Colonic mucosa (tissue), 4 donors: ENCODE data around the gene HNRNPH3. TPM values are rescaled to one million over a fixed set of nuclear protein-coding genes. Genes with fewer than 3 reads are reported as not detected.
"Not testable (repeated sequence)": the region's sequence is repeated elsewhere in the genome, so short reads cannot be mapped to it uniquely, and the experiment has no call there.

Source experiments
- DNase-seq: peaks from one replicate; pipeline ENCODE4 v3.0.0-alpha.2; 2020
- H3K27ac ChIP-seq: fragments of 200-600 bp; one replicate; pipeline ENCODE4 v1.8.0; 2021
- H3K27me3 ChIP-seq: fragments of 200-600 bp; one replicate; pipeline ENCODE4 v1.8.0; 2021
- H3K36me3 ChIP-seq: fragments of 200-600 bp; one replicate; pipeline ENCODE4 v1.8.0; 2021
- H3K4me1 ChIP-seq: fragments of 200-600 bp; one replicate; pipeline ENCODE4 v1.8.0; 2021; ENCODE audit warnings: mild to moderate bottlenecking
- H3K4me3 ChIP-seq: fragments of 200-600 bp; one replicate; pipeline ENCODE4 v1.8.0; 2021
- H3K9ac ChIP-seq, 2 donors: one replicate each; pipeline ENCODE4 v1.7.0; 2013; ENCODE audit warnings: control low read depth in 2 of 2, low read depth in 2 of 2, low read length in 2 of 2
- H3K9me3 ChIP-seq: fragments of 200-600 bp; one replicate; pipeline ENCODE4 v1.8.0; 2021
- CTCF ChIP-seq: fragments of 200-600 bp; IDR thresholded peaks from one replicate; pipeline ENCODE4 v1.8.0; 2022; ENCODE audit warnings: antibody characterized with exemption, mild to moderate bottlenecking
- intact Hi-C: fragments of 100-400 bp; cut with DNase I; formaldehyde crosslinking; loops from one replicate; pipeline ENCODE4 v1.14.1; 2022
- total RNA-seq, 2 donors: library from RNA; stranded (reverse); fragmentation: NEBNext Ultra II Directional in 1 of 2; extraction: Animal tissue kit (Norgen Biotek cat#: 25700) in 1 of 2; gene quantifications; one replicate each; pipeline ENCODE4 v1.2.1, GENCODE V29; 2021
- donor health status: healthy.
- donor health status: DM: no; HTN: no; CAD: no.
- donor health status: DM: no; HTN: no; CAD: no.

Gene HNRNPH3
- total RNA-seq, 2 donors from 2014 or later, result 74.4 to 130 TPM

DNA sequence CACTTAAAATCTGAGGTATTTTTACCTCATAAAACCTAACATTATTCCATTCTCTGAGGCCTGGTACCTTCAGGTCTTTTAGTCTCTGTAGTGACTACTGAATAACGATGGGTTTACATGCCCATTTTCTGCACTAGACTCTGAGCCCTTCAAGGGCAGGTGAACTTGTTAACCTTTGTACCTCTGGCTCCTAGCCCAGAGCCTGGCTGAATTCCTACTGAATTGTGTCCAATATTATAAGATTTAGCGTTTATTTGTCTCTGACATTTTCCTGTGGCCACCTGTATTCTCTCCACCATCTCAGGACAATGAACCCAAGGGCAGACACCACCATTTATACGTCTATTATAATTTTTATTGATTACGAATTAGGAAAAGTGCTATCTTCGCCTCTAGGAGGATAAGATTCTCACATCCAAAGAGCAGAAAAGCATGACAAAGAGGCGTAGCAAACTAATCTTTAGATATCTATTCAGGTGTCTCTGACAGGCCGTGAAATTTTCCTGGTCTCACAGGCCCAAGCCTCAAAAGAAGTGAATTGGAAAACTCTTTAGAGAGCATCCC lies 27.9 kb upstream of the HNRNPH3 start:
- Histone ChIP-seq H3K4me1 (peaks cover 8% of the 10 kb centered on the region), H3K9ac (no peak overlapping the region), H3K27ac (peak overlapping the region; percentile 66), H3K9me3 (no peaks in the 10 kb centered on the region), H3K27me3 (no peaks in the 10 kb centered on the region), H3K4me3 (no peak overlapping the region), H3K36me3 (no peaks in the 10 kb centered on the region)
- no peak for TF ChIP-seq CTCF
- DNase-seq, result peak; percentile 91
- intact Hi-C loops, result loop anchor here (5.0 kb wide), 1 partner anchor 87 kb away; no protein-coding TSS in a partner anchor

- no peaks in the 10 kb centered on the region for H3K9me3 ChIP-seq
- H3K4me1 ChIP-seq, result peaks cover 8% of the 10 kb centered on the region
- no peaks in the 10 kb centered on the region for H3K27me3 ChIP-seq
- H3K27ac ChIP-seq, result peak overlapping the region; percentile 47
- H3K4me3 ChIP-seq, result peak overlapping the region; percentile 19
- DNase-seq, result no peak
- H3K9ac ChIP-seq, result peak overlapping the region in 1 of 2 donors; percentile 26
- intact Hi-C loops, result no loop called here
- H3K36me3 ChIP-seq, result no peaks in the 10 kb centered on the region
- TF ChIP-seq CTCF, result no peak
Measured at GRCh38 chr10:68305854-68306253, 26.0 kb upstream of the HNRNPH3 start.

DNA sequence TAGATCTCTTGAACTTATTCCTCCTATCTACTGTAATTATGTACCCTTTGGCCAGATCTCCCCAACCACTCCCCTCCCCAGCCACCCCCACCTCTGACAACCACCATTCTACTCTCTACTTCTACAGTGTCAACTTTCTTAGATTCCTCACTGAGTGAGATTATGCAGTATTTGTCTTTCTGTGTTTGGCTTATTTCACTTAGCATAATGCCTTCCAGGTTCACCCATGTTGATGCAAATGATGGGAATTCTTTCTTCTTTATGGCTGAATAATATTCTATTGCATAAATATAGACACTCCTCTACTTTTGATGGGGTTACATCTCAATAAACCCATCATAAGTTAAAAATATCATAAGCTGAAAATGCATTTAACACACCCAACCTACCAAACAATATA lies 21.3 kb upstream of the HNRNPH3 start:
- H3K36me3 ChIP-seq, result no peaks in the 10 kb centered on the region
- H3K27ac ChIP-seq, result no peak overlapping the region
- intact Hi-C loops, result no loop called here
- TF ChIP-seq CTCF, result no peak
- no peak overlapping the region for H3K4me3 ChIP-seq
- no peak overlapping the region for H3K9ac ChIP-seq
- no peak for DNase-seq
- H3K9me3 ChIP-seq, result no peaks in the 10 kb centered on the region
- no peaks in the 10 kb centered on the region for H3K27me3 ChIP-seq
- H3K4me1 ChIP-seq, result no peaks in the 10 kb centered on the region

GRCh38 chr10:68314930-68315329 lies 16.9 kb upstream of the HNRNPH3 start:
- H3K9me3 ChIP-seq, H3K36me3 ChIP-seq, DNase-seq, H3K27me3 ChIP-seq, intact Hi-C loops, H3K4me1 ChIP-seq, H3K4me3 ChIP-seq, H3K9ac ChIP-seq: not testable (repeated sequence)
- H3K27ac ChIP-seq, result peak overlapping the region; percentile 71

DNA sequence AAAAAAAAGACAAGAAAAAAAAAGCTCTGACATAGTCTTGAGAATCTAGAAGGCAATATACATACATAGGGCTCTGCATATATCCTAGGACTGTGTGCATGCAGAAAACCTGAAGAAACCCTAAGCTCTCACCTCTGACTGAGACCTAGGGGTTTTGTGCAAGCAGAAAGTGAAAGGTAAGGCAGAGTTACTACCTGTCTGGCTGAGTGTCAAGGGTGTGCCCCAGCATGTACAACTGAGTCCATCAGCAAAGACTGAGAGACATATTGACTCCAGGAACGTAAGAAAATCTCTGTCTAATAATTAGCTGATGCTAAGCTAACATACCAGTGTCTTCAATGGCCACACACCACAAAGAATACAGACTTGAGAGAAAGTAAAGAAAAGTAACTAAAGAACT lies 16.3 kb upstream of the HNRNPH3 start:
- Histone ChIP-seq H3K4me1 (peaks cover 3% of the 10 kb centered on the region), H3K4me3 (no peak overlapping the region), H3K27ac (peak overlapping the region; percentile 71), H3K36me3 (no peaks in the 10 kb centered on the region), H3K27me3 (no peaks in the 10 kb centered on the region), H3K9ac (no peak overlapping the region), H3K9me3 (no peaks in the 10 kb centered on the region)
- TF ChIP-seq CTCF, result no peak
- peak; percentile 56 for DNase-seq
- intact Hi-C loops, result no loop called here

GRCh38 chr10:68318331-68319059 lies 13.4 kb upstream of the HNRNPH3 start:
- Histone ChIP-seq H3K36me3 (no peaks in the 10 kb centered on the region), H3K27me3 (no peaks in the 10 kb centered on the region), H3K4me3 (no peak overlapping the region), H3K9me3 (no peaks in the 10 kb centered on the region), H3K27ac (peak overlapping the region; percentile 73), H3K9ac (no peak overlapping the region), H3K4me1 (peaks cover 3% of the 10 kb centered on the region)
- TF ChIP-seq CTCF, result no peak
- intact Hi-C loops, result no loop called here
- DNase-seq, result no peak

GRCh38 chr10:68324396-68324795 lies 7.5 kb upstream of the HNRNPH3 start:
- H3K27ac ChIP-seq, H3K36me3 ChIP-seq, DNase-seq, H3K27me3 ChIP-seq, H3K9ac ChIP-seq, intact Hi-C loops, H3K4me1 ChIP-seq, H3K9me3 ChIP-seq, H3K4me3 ChIP-seq: not testable (repeated sequence)
